Adrenal gland (tissue), 19 donors: ENCODE data around the gene PI4K2A. TPM values are rescaled to one million over a fixed set of nuclear protein-coding genes. Genes with fewer than 3 reads are reported as not detected.

Experiments used
- DNase-seq, 7 donors: peaks; one replicate each; pipeline ENCODE4 v3.0.0-alpha.2; 2019 to 2020
- H3K27ac ChIP-seq, 5 donors: fragments of 200-600 bp; sonication (generic) in 4 of 5; 1 replicate in 3 of 5; 2 replicates in 2 of 5; pipeline versions ENCODE4 v1.5.1 to v1.8.0; 2016 to 2020; ENCODE audit warnings: mild to moderate bottlenecking in 1 of 5
- H3K27me3 ChIP-seq: fragments of 200-600 bp; 2 replicates; pipeline ENCODE4 v1.8.0; 2021
- H3K36me3 ChIP-seq, 2 donors: fragments of 200-600 bp; replicated peaks in 1 of 2; 1 replicate in 1 of 2; 2 replicates in 1 of 2; pipeline versions ENCODE4 v1.5.1 to v1.8.0; 2018 to 2022
- H3K4me1 ChIP-seq, 2 donors: fragments of 200-600 bp; replicated peaks in 1 of 2; 1 replicate in 1 of 2; 2 replicates in 1 of 2; pipeline versions ENCODE4 v1.5.1 to v1.8.0; 2018 to 2021
- H3K4me3 ChIP-seq, 4 donors: fragments of 200-600 bp; sonication (generic) in 3 of 4; one replicate each; pipeline ENCODE4 v1.5.1; 2016 to 2018
- H3K9me3 ChIP-seq, 3 donors: fragments of 200-600 bp; sonication (generic) in 1 of 3; replicated peaks in 1 of 3; 1 replicate in 2 of 3; 2 replicates in 1 of 3; pipeline versions ENCODE4 v1.5.1 to v1.8.0; 2016 to 2021
- CTCF ChIP-seq, 6 experiments: fragments of 450-650 bp in 4 of 6; fragments of 200-600 bp in 2 of 6; sonication (generic) in 1 of 6; IDR thresholded peaks; 1 replicate in 5 of 6; 2 replicates in 1 of 6; pipeline versions ENCODE4 v1.5.1 to v1.8.0; 2016 to 2021; ENCODE audit warnings: antibody characterized with exemption in 6 of 6, mild to moderate bottlenecking in 2 of 6, moderate library complexity in 1 of 6
- POLR2A ChIP-seq, 2 donors: fragments of 450-650 bp; IDR thresholded peaks; one replicate each; pipeline ENCODE4 v1.6.1; 2017; ENCODE audit warnings: antibody characterized with exemption in 2 of 2, mild to moderate bottlenecking in 2 of 2, moderate library complexity in 1 of 2
- WGBS, 4 donors: extraction: QIAGEN DNeasy Blood & Tissue Kit in 2 of 4; methylation state at CpG; one replicate each; pipeline versions ENCODE4 v1.1.5 to v1.1.7; 2013 to 2017; 5-methylcytosine and 5-hydroxymethylcytosine counted together
- intact Hi-C, 2 donors: fragments of 100-400 bp; cut with DNase I; formaldehyde crosslinking; loops; one replicate each; pipeline versions ENCODE4 v1.14.1 to v1.15.0; 2022 to 2023
- long read RNA-seq, 10 donors: library from polyadenylated mRNA in 3 of 10; unstranded in 2 of 10; stranded (forward) in 1 of 10; transcript quantifications; one replicate each; pipeline ENCODE4 v2.0.0 and lab custom pipeline, GENCODE V29; 2021 to 2026
- polyA plus RNA-seq, 3 donors: library from polyadenylated mRNA; stranded (reverse); fragments of 200-250 nt in 2 of 3; fragments of 350-450 nt in 1 of 3; fragmentation: Illumina TruSeq in 1 of 3; extraction: RNeasy Lipid Tissue Mini Kit (QIAGEN cat#74804) in 1 of 3; gene quantifications; one replicate each; pipeline ENCODE4 v1.2.3, GENCODE V29; 2013 to 2014
- total RNA-seq, 9 donors: library from RNA; depleted of rRNA in 4 of 9; stranded (reverse); fragments of >200 nt in 4 of 9; fragments of 120-200 nt in 1 of 9; fragmentation: NEBNext Ultra II Directional in 1 of 9; extraction: Animal tissue kit (Norgen Biotek cat#: 25700) in 1 of 9; gene quantifications; one replicate each; pipeline versions ENCODE4 v1.1.0 to v1.2.4, GENCODE V29; 2013 to 2023
- donor health status: healthy with polysubstance abuse.
- donor health status: Bipolar disorder and iron deficiency.
- donor health status: DM: yes; HTN: yes; CAD: no.
- donor health status: DM: no; HTN: no; CAD: no.
- donor health status: DM: no; HTN: no; CAD: no.
- donor health status: DM: yes; HTN: yes; CAD: no.

The PI4K2A gene
- total RNA-seq = 10 to 100 TPM; 30.0 to 70.8 (median 41.6) TPM
- 10 to 100 TPM; 17.8 to 69.8 (median 18.2) TPM for polyA plus RNA-seq
- long read RNA-seq, donor 1, full-length matches to known transcripts = 11 of 11 reads
- long read RNA-seq, donor 1, partial matches to known transcripts = 0 of 11 reads
- long read RNA-seq, donor 1, other reads (novel, unspliced or antisense) = 0 of 11 reads
- long read RNA-seq, donor 2, full-length matches to known transcripts = 7 of 929 reads
- long read RNA-seq, donor 2, partial matches to known transcripts = 657 of 929 reads
- long read RNA-seq, donor 2, other reads (novel, unspliced or antisense) = 265 of 929 reads
- long read RNA-seq, donor 3, full-length matches to known transcripts = 11 of 327 reads
- long read RNA-seq, donor 3, partial matches to known transcripts = 300 of 327 reads
- long read RNA-seq, donor 3, other reads (novel, unspliced or antisense) = 16 of 327 reads
- long read RNA-seq, donor 4, partial matches to known transcripts = 1 of 6 reads
- long read RNA-seq, donor 4, other reads (novel, unspliced or antisense) = 5 of 6 reads
- long read RNA-seq, donor 5, full-length matches to known transcripts = 163 of 179 reads
- long read RNA-seq, donor 5, partial matches to known transcripts = 0 of 179 reads
- long read RNA-seq, donor 5, other reads (novel, unspliced or antisense) = 16 of 179 reads
- long read RNA-seq, donor 6, partial matches to known transcripts = 1 of 4 reads
- long read RNA-seq, donor 6, other reads (novel, unspliced or antisense) = 3 of 4 reads
- long read RNA-seq, donor 7, full-length matches to known transcripts = 3 of 183 reads
- long read RNA-seq, donor 7, partial matches to known transcripts = 70 of 183 reads
- long read RNA-seq, donor 7, other reads (novel, unspliced or antisense) = 110 of 183 reads
- long read RNA-seq, donor 8, full-length matches to known transcripts = 16 of 765 reads
- long read RNA-seq, donor 8, partial matches to known transcripts = 149 of 765 reads
- long read RNA-seq, donor 8, other reads (novel, unspliced or antisense) = 600 of 765 reads
- long read RNA-seq, donor 9, full-length matches to known transcripts = 6 of 6 reads
- long read RNA-seq, donor 9, partial matches to known transcripts = 0 of 6 reads
- long read RNA-seq, donor 9, other reads (novel, unspliced or antisense) = 0 of 6 reads
- long read RNA-seq, donor 10, full-length matches to known transcripts = 4 of 102 reads
- long read RNA-seq, donor 10, partial matches to known transcripts = 21 of 102 reads
- long read RNA-seq, donor 10, other reads (novel, unspliced or antisense) = 77 of 102 reads

DNA sequence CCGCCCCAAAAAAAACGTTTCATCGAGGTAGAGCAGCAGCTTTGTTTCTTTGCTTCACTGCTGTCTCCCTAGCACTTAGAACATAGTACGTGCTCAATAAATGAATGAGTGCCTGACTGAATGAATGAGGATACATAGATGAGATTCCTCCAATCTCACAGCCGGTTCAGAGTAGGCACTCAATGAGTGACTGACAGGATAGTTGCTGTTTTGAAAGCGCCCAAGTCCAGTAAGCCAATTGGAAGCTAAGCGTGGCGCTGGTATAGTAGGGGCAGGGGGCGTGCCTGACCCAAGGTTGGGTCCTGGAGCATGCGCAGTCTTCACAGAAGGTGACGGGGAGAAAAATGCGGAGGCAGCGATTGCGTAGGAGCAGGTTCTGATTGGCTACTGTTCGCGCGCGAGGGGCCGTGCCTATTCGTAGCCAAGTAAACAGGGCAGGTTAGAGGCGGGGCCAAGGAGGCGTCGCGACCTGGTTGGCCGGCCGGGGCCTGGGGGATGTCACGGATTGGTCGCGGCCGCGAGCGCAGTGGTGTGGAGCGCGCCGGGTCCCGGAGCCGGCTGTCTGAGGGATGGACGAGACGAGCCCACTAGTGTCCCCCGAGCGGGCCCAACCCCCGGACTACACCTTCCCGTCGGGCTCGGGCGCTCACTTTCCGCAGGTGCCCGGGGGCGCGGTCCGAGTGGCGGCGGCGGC lies at the start of gene PI4K2A:
PI4K2A (plus strand) TSS at position 498 of the 694 bp plus-strand sequence; CDS start at position 570, 72 bp downstream.
- Histone ChIP-seq H3K4me1 (peaks cover 14 to 18% of the 10 kb centered on the region in 2 donors), H3K9me3 (no peaks in the 10 kb centered on the region), H3K4me3 (peak within 1 kb of the TSS; percentile 39 to 88 (median 72)), H3K27ac (peak within 1 kb of the TSS; percentile 5 to 97 (median 92)), H3K36me3 (peaks cover 0 to 9% of the 10 kb centered on the region in 2 donors), H3K27me3 (no peaks in the 10 kb centered on the region)
- WGBS, 4 donors = 1 to 6% (median 2%) methylated on average over 19 to 54 of the region's 54 CpGs
- TF ChIP-seq POLR2A (IDR thresholded peaks at IDR 0.05) (peak; percentile 93 to 98), CTCF (IDR thresholded peaks at IDR 0.05) (no peak)
- peak; percentile 99 to 100 (median 100) for DNase-seq
- intact Hi-C loops = no loop called here

- no peaks in the 10 kb centered on the region for H3K9me3 ChIP-seq
- 53 to 76% (median 71%) methylated on average over 5 of the region's 5 CpGs for WGBS, 4 donors
- no peaks in the 10 kb centered on the region for H3K27me3 ChIP-seq
- intact Hi-C loops = no loop called here
- no peaks in the 10 kb centered on the region for H3K36me3 ChIP-seq
- H3K4me1 ChIP-seq = peaks cover 0 to 13% of the 10 kb centered on the region in 2 donors
- no peak overlapping the region for H3K27ac ChIP-seq
- no peak for TF ChIP-seq POLR2A (IDR thresholded peaks at IDR 0.05)
- no peak for TF ChIP-seq CTCF (IDR thresholded peaks at IDR 0.05)
- no peak overlapping the region for H3K4me3 ChIP-seq
- DNase-seq = no peak
These were observed 49.5 kb upstream of the PI4K2A start for GRCh38 chr10:97590748-97591495.

DNA sequence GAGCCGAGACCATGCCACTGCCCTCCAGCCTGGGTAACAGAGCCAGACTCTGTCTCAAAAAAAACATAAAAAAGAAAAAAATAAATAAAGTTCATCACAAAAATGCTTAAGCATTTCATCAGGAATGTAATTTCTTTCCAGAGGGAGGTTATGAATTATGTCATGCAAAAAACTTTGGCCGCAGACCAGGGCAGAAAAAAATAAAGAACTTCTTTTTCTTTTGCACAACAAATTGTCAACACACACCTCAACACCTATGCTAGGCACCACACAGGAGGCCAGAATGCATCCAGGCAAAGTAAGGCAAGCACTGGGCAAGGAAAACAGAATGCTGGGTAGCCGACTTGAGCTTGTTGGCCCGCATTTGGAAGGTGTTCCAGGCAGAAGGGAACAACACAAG lies 47.0 kb upstream of the PI4K2A start:
- 66 to 80% (median 70%) methylated on average over 4 of the region's 4 CpGs for WGBS, 4 donors
- TF ChIP-seq CTCF (IDR thresholded peaks at IDR 0.05) (no peak), POLR2A (IDR thresholded peaks at IDR 0.05) (no peak)
- no peaks in the 10 kb centered on the region for H3K36me3 ChIP-seq
- H3K27ac ChIP-seq = peak overlapping the region in 2 of 5 donors; percentile 17 to 37
- intact Hi-C loops = no loop called here
- no peaks in the 10 kb centered on the region for H3K27me3 ChIP-seq
- peak in 2 of 7 donors; percentile 34 to 46 for DNase-seq
- no peaks in the 10 kb centered on the region for H3K9me3 ChIP-seq
- no peak overlapping the region for H3K4me3 ChIP-seq
- H3K4me1 ChIP-seq = peaks cover 12 to 20% of the 10 kb centered on the region in 2 donors
